Liver (tissue), 3 donors: ENCODE measurements around the gene BRI3BP.

Experiments used
- ATF3 ChIP-seq: IDR thresholded peaks from 2 replicates; pipeline ENCODE4 v1.6.1; 2016; ENCODE audit warnings: antibody characterized with exemption
- CTCF ChIP-seq: fragments of 150-350 bp; IDR thresholded peaks from 2 replicates; pipeline ENCODE4 v1.5.1; 2017; ENCODE audit warnings: improper control_type of control experiment, low read depth, low read length; ENCODE audit not compliant: missing input control
- EGR1 ChIP-seq, 2 donors: IDR thresholded peaks; 2 replicates each; pipeline ENCODE4 v1.6.1; 2016 to 2018; ENCODE audit warnings: antibody characterized with exemption in 2 of 2, low read depth in 2 of 2
- JUND ChIP-seq, 2 donors: IDR thresholded peaks; 2 replicates each; pipeline ENCODE4 v1.6.1; 2016; ENCODE audit warnings: antibody characterized with exemption in 2 of 2
- MAX ChIP-seq: IDR thresholded peaks from 2 replicates; pipeline ENCODE4 v1.6.1; 2016; ENCODE audit warnings: antibody characterized with exemption
- RAD21 ChIP-seq, 2 donors: IDR thresholded peaks; 2 replicates each; pipeline ENCODE4 v1.6.1; 2016; ENCODE audit warnings: antibody characterized with exemption in 2 of 2, mild to moderate bottlenecking in 2 of 2
- RXRA ChIP-seq, 2 donors: IDR thresholded peaks; 2 replicates each; pipeline ENCODE4 v1.6.1; 2017 to 2018; ENCODE audit warnings: antibody characterized with exemption in 2 of 2, mild to moderate bottlenecking in 1 of 2
- SP1 ChIP-seq: IDR thresholded peaks from 2 replicates; pipeline ENCODE4 v1.6.1; 2018; ENCODE audit warnings: antibody characterized with exemption, mild to moderate bottlenecking
- TAF1 ChIP-seq: conservative IDR thresholded peaks from 2 replicates; pipeline ENCODE4 v1.6.1; 2016; ENCODE audit warnings: antibody characterized with exemption, mild to moderate bottlenecking
- YY1 ChIP-seq: IDR thresholded peaks from 2 replicates; pipeline ENCODE4 v1.6.1; 2016; ENCODE audit warnings: antibody characterized with exemption, mild to moderate bottlenecking
- ZBTB33 ChIP-seq: IDR thresholded peaks from 2 replicates; pipeline ENCODE4 v1.6.1; 2016; ENCODE audit warnings: antibody characterized with exemption
- donor health status: healthy.
- donor health status: healthy.

- TF ChIP-seq ATF3: no peak
- TF ChIP-seq TAF1: no peak
- no peak for TF ChIP-seq CTCF
- no peak for TF ChIP-seq RAD21 (IDR thresholded peaks at IDR 0.05)
- TF ChIP-seq JUND (IDR thresholded peaks at IDR 0.05): no peak
- no peak for TF ChIP-seq EGR1 (IDR thresholded peaks at IDR 0.05; ENCODE audit: low read depth in 2 of 2)
- TF ChIP-seq YY1: no peak
- TF ChIP-seq RXRA (IDR thresholded peaks at IDR 0.05): no peak
- no peak for TF ChIP-seq ZBTB33
- TF ChIP-seq MAX: no peak
- no peak for TF ChIP-seq SP1
Observed at GRCh38 chr12:125033288-125033687, 39.8 kb downstream of the BRI3BP start.
